DMS 273 (cell line): ENCODE measurements around the gene DCAF11.
A peak's percentile ranks its signal among the peaks of the same experiment; 100 is the strongest.

Experiments used
- DNase-seq: peaks from one replicate; lab custom pipeline; 2025; ENCODE audit not compliant: unreplicated experiment; lab: John Stamatoyannopoulos, UW

Gene DCAF11

GRCh38 chr14:24078146-24078545 lies 36.4 kb upstream of the DCAF11 start:
- peak; percentile 23 for DNase-seq

- peak; percentile 99 for DNase-seq
These were observed 35.0 kb upstream of the DCAF11 start for GRCh38 chr14:24079491-24080141.

- DNase-seq, result peak; percentile 71
These were observed 34.4 kb upstream of the DCAF11 start for GRCh38 chr14:24080142-24080530.

- DNase-seq, result peak; percentile 89
These were observed 33.5 kb upstream of the DCAF11 start for GRCh38 chr14:24080888-24081738.

GRCh38 chr14:24081739-24082211 lies 32.8 kb upstream of the DCAF11 start:
- peak; percentile 49 for DNase-seq

- DNase-seq, result no peak
These were observed 32.0 kb upstream of the DCAF11 start for GRCh38 chr14:24082411-24083080.

GRCh38 chr14:24083462-24083861 lies 31.1 kb upstream of the DCAF11 start:
- DNase-seq, result no peak

- DNase-seq, result no peak
These were observed 30.1 kb upstream of the DCAF11 start for GRCh38 chr14:24084440-24084839.

GRCh38 chr14:24085215-24085614 lies 29.4 kb upstream of the DCAF11 start:
- no peak for DNase-seq

- DNase-seq, result no peak
These were observed 28.2 kb upstream of the DCAF11 start for GRCh38 chr14:24086193-24086955.

GRCh38 chr14:24087004-24087403 lies 27.6 kb upstream of the DCAF11 start:
- no peak for DNase-seq

- no peak for DNase-seq
These were observed 26.5 kb upstream of the DCAF11 start for GRCh38 chr14:24088095-24088494.

GRCh38 chr14:24089890-24090289 lies 24.7 kb upstream of the DCAF11 start:
- no peak for DNase-seq

GRCh38 chr14:24092110-24092504 lies 22.5 kb upstream of the DCAF11 start:
- DNase-seq, result no peak

- no peak for DNase-seq
These were observed 21.9 kb upstream of the DCAF11 start for GRCh38 chr14:24092505-24093206.

- DNase-seq, result no peak
These were observed 21.2 kb upstream of the DCAF11 start for GRCh38 chr14:24093207-24093900.

GRCh38 chr14:24093901-24094840 lies 20.4 kb upstream of the DCAF11 start, which contains the start of gene PCK2:
TSS of gene PCK2 (plus strand) at chr14:24094311. CDS start at chr14:24094406, 95 bp downstream.
- peak; percentile 96 for DNase-seq

- DNase-seq, result peak; percentile 58
These were observed 19.7 kb upstream of the DCAF11 start for GRCh38 chr14:24094841-24095270.
